BJ (cell line): ENCODE data around the gene SLC5A2. TPM values are rescaled to one million over a fixed set of nuclear protein-coding genes. Genes with fewer than 3 reads are reported as not detected.

ENCODE experiments used
- CTCF ChIA-PET: fragments of 350-600 bp; formaldehyde crosslinking; extraction: SDS; loops from one replicate; lab custom pipeline; 2021; ENCODE audit warnings: antibody characterized with exemption, inconsistent platforms; lab: Yijun Ruan, JAX
- POLR2A ChIA-PET: fragments of 300-600 bp; sonication (Branson Sonifier 250); formaldehyde crosslinking; extraction: SDS; loops from one replicate; lab custom pipeline; 2021; ENCODE audit warnings: antibody characterized with exemption; lab: Charles Lee
- DNase-seq: peaks from one replicate; pipeline ENCODE4 v3.0.0-alpha.2; 2011; ENCODE audit warnings: low read depth
- H3K27me3 ChIP-seq: 2 replicates; pipeline ENCODE4 v1.6.0; 2011; ENCODE audit warnings: low read length; ENCODE audit not compliant: control insufficient read depth, insufficient read depth
- H3K36me3 ChIP-seq: 2 replicates; pipeline ENCODE4 v1.5.1; 2011; ENCODE audit warnings: low read length; ENCODE audit not compliant: control insufficient read depth, insufficient read depth
- H3K4me3 ChIP-seq: 2 replicates; pipeline ENCODE4 v1.5.1; 2011; ENCODE audit warnings: low read depth, mild to moderate bottlenecking, control low read depth, low read length
- CTCF ChIP-seq: IDR thresholded peaks from 2 replicates; pipeline ENCODE4 v1.5.1; 2011; ENCODE audit warnings: low read depth, mild to moderate bottlenecking, control low read depth, inconsistent platforms, low read length, moderate library complexity; ENCODE audit not compliant: insufficient read depth
- polyA plus RNA-seq: library from polyadenylated mRNA; depleted of rRNA; stranded (reverse); fragments of >200 nt; gene quantifications from 2 replicates; pipeline ENCODE4 v1.2.3, GENCODE V29; 2011

Gene SLC5A2
- polyA plus RNA-seq, 1 experiment, result not detected

GRCh38 chr16:31473264-31473984 lies 9.5 kb upstream of the SLC5A2 start:
- CTCF ChIA-PET, result interaction anchor here (0.6 to 2.1 kb wide), 8 partner anchors 12 to 293 kb away, joined by 3 to 10 read pairs (median 3); partner anchors contain the start of genes ARMC5, FUS and ZNF843
- no peak for DNase-seq
- POLR2A ChIA-PET, result interaction anchor here (0.6 to 1.0 kb wide), 2 partner anchors 21 to 532 kb away, joined by 3 read pairs; no protein-coding TSS in a partner anchor
- no peak for TF ChIP-seq CTCF
- Histone ChIP-seq H3K36me3 (peaks cover 30% of the 10 kb centered on the region), H3K27me3 (no peaks in the 10 kb centered on the region), H3K4me3 (no peak overlapping the region)

GRCh38 chr16:31474173-31474714 lies 8.7 kb upstream of the SLC5A2 start:
- ChIA-PET CTCF (interaction anchor here (0.6 to 2.1 kb wide), 6 partner anchors 13 to 521 kb away, joined by 3 to 6 read pairs (median 4); no protein-coding TSS in a partner anchor), POLR2A (interaction anchor here (0.8 to 1.0 kb wide), 2 partner anchors 15 to 22 kb away, joined by 3 read pairs; partner anchors contain the start of gene ARMC5)
- Histone ChIP-seq H3K27me3 (no peaks in the 10 kb centered on the region), H3K36me3 (peaks cover 35% of the 10 kb centered on the region), H3K4me3 (no peak overlapping the region)
- DNase-seq, result peak; percentile 63
- TF ChIP-seq CTCF, result peak; percentile 21; the same call in 1 of the 2 replicates

GRCh38 chr16:31474773-31475738 lies 7.9 kb upstream of the SLC5A2 start:
- TF ChIP-seq CTCF, result no peak
- Histone ChIP-seq H3K27me3 (no peaks in the 10 kb centered on the region), H3K4me3 (no peak overlapping the region), H3K36me3 (peaks cover 35% of the 10 kb centered on the region)
- ChIA-PET POLR2A (interaction anchor here (0.8 to 1.0 kb wide), 2 partner anchors 15 to 22 kb away, joined by 3 read pairs; partner anchors contain the start of gene ARMC5), CTCF (interaction anchor here (0.8 to 2.1 kb wide), 5 partner anchors 12 to 61 kb away, joined by 3 to 6 read pairs (median 4); no protein-coding TSS in a partner anchor)
- no peak for DNase-seq

GRCh38 chr16:31475946-31476302 lies 7.0 kb upstream of the SLC5A2 start:
- ChIA-PET CTCF (interaction anchor here (1.9 to 2.1 kb wide), 2 partner anchors 11 to 13 kb away, joined by 5 to 6 read pairs; no protein-coding TSS in a partner anchor), POLR2A (no interaction called here)
- no peak for TF ChIP-seq CTCF
- no peak overlapping the region for H3K4me3 ChIP-seq
- H3K27me3 ChIP-seq, result no peaks in the 10 kb centered on the region
- no peak for DNase-seq
- peaks cover 35% of the 10 kb centered on the region for H3K36me3 ChIP-seq
